Measurements from ENCODE around the gene FBLN1.
"Not testable (repeated sequence)": the region's sequence is repeated elsewhere in the genome, so short reads cannot be mapped to it uniquely, and the experiment has no call there.

- TF ChIP-seq POLR2A (IDR thresholded peaks at IDR 0.05; ENCODE audit: low read length); GATA1 (IDR thresholded peaks at IDR 0.05; ENCODE audit: low read depth, low read length): not testable (repeated sequence)
These were observed 40.1 kb downstream of the FBLN1 start for GRCh38 chr22:45542736-45543135.
